Gastrocnemius medialis (tissue), 4 donors: ENCODE measurements around the gene TAS2R4.
"Not testable (repeated sequence)": the region's sequence is repeated elsewhere in the genome, so short reads cannot be mapped to it uniquely, and the experiment has no call there.

Source experiments
- CTCF ChIP-seq, 5 experiments: fragments of 450-650 bp in 3 of 5; fragments of 200-600 bp in 2 of 5; sonication (generic) in 2 of 5; IDR thresholded peaks in 4 of 5; conservative IDR thresholded peaks in 1 of 5; 1 replicate in 4 of 5; 2 replicates in 1 of 5; pipeline ENCODE4 v1.5.1; 2016 to 2019; ENCODE audit warnings: antibody characterized with exemption in 5 of 5, mild to moderate bottlenecking in 3 of 5, moderate library complexity in 3 of 5
- POLR2A ChIP-seq, 2 donors: fragments of 450-650 bp; IDR thresholded peaks; one replicate each; pipeline ENCODE4 v1.6.1; 2017; ENCODE audit warnings: antibody characterized with exemption in 2 of 2, mild to moderate bottlenecking in 2 of 2, moderate library complexity in 2 of 2

GRCh38 chr7:141751904-141752303, 24.6 kb upstream of the TAS2R4 start:
- TF ChIP-seq CTCF (IDR thresholded peaks at IDR 0.05 in 4 of 5, conservative IDR thresholded peaks at IDR 0.05 in 1 of 5); POLR2A (IDR thresholded peaks at IDR 0.05): not testable (repeated sequence)
